Naive thymus-derived CD4-positive, alpha-beta T cell (primary cell): ENCODE measurements around the gene C2orf92. TPM values are rescaled to one million over a fixed set of nuclear protein-coding genes. Genes with fewer than 3 reads are reported as not detected.
A peak's percentile ranks its signal among the peaks of the same experiment; 100 is the strongest.
"Not testable (repeated sequence)": the region's sequence is repeated elsewhere in the genome, so short reads cannot be mapped to it uniquely, and the experiment has no call there.

Experiments used
- ATAC-seq: fragments of 150-1000 bp; cut with Tn5 transposase; 2 replicates; pipeline ENCODE4 v1.10.0; 2021; ENCODE audit warnings: mild to moderate bottlenecking, moderate library complexity
- CTCF ChIA-PET: fragments of 350-600 bp; sonication (Branson Sonifier 250); formaldehyde crosslinking; loops from one replicate; lab custom pipeline; 2021; ENCODE audit warnings: antibody characterized with exemption; lab: Charles Lee
- POLR2A ChIA-PET: fragments of 350-600 bp; sonication (Branson Sonifier 250); formaldehyde crosslinking; loops from one replicate; lab custom pipeline; 2021; ENCODE audit warnings: antibody characterized with exemption, inconsistent platforms; lab: Charles Lee
- DNase-seq, 9 donors: peaks; one replicate each; pipeline versions ENCODE4 v3.0.0 to v3.0.0-alpha.2; 2020 to 2022; ENCODE audit warnings: mixed read lengths in 1 of 9
- H3K27ac ChIP-seq: one replicate; pipeline ENCODE4 v1.7.0; 2013; ENCODE audit warnings: mild to moderate bottlenecking, low read depth, low read length, moderate library complexity
- H3K27me3 ChIP-seq, 2 donors: one replicate each; pipeline ENCODE4 v1.7.0; 2013; ENCODE audit warnings: low read length in 2 of 2, mild to moderate bottlenecking in 2 of 2, moderate library complexity in 2 of 2; ENCODE audit not compliant: control insufficient read depth in 2 of 2, insufficient read depth in 2 of 2
- H3K36me3 ChIP-seq, 3 experiments: 1 replicate in 2 of 3; 2 replicates in 1 of 3; pipeline ENCODE4 v1.7.0; 2013; ENCODE audit warnings: low read length in 3 of 3, mild to moderate bottlenecking in 3 of 3, moderate library complexity in 1 of 3; ENCODE audit not compliant: insufficient read depth in 3 of 3, control insufficient read depth in 2 of 3
- H3K4me1 ChIP-seq, 2 donors: one replicate each; pipeline ENCODE4 v1.7.0; 2013; ENCODE audit warnings: low read length in 2 of 2, mild to moderate bottlenecking in 2 of 2, moderate library complexity in 1 of 2; ENCODE audit not compliant: control insufficient read depth in 2 of 2, insufficient read depth in 2 of 2
- H3K4me3 ChIP-seq: 2 replicates; pipeline ENCODE4 v1.7.0; 2013; ENCODE audit warnings: mild to moderate bottlenecking, low read length
- H3K9me3 ChIP-seq, 3 experiments: 1 replicate in 2 of 3; 2 replicates in 1 of 3; pipeline ENCODE4 v1.7.0; 2013; ENCODE audit warnings: low read length in 3 of 3; ENCODE audit not compliant: control insufficient read depth in 2 of 3
- H3K27ac Mint-ChIP-seq, 9 donors: one replicate each; pipeline ENCODE4 v1.8.0; 2020 to 2022; ENCODE audit warnings: mixed read lengths in 9 of 9, mild to moderate bottlenecking in 8 of 9, moderate library complexity in 5 of 9, inconsistent platforms in 2 of 9
- H3K27me3 Mint-ChIP-seq, 5 donors: one replicate each; pipeline ENCODE4 v1.8.0; 2021 to 2022; ENCODE audit warnings: mixed read lengths in 5 of 5, mild to moderate bottlenecking in 1 of 5
- H3K36me3 Mint-ChIP-seq, 5 donors: one replicate each; pipeline ENCODE4 v1.8.0; 2020 to 2022; ENCODE audit warnings: mixed read lengths in 5 of 5, mild to moderate bottlenecking in 3 of 5, inconsistent platforms in 1 of 5
- H3K4me1 Mint-ChIP-seq, 7 donors: one replicate each; pipeline ENCODE4 v1.8.0; 2020 to 2022; ENCODE audit warnings: mixed read lengths in 7 of 7, mild to moderate bottlenecking in 3 of 7, inconsistent platforms in 1 of 7
- H3K4me3 Mint-ChIP-seq, 10 donors: one replicate each; pipeline ENCODE4 v1.8.0; 2020 to 2022; ENCODE audit warnings: mild to moderate bottlenecking in 10 of 10, mixed read lengths in 10 of 10, moderate library complexity in 6 of 10, inconsistent platforms in 2 of 10
- H3K9me3 Mint-ChIP-seq, 11 donors: one replicate each; pipeline ENCODE4 v1.8.0; 2020 to 2022; ENCODE audit warnings: mixed read lengths in 11 of 11, mild to moderate bottlenecking in 4 of 11, inconsistent platforms in 1 of 11, moderate library complexity in 1 of 11
- intact Hi-C, 2 donors: fragments of 100-400 bp; cut with micrococcal nuclease; formaldehyde crosslinking; loops; one replicate each; pipeline ENCODE4 v1.15.1; 2023
- polyA plus RNA-seq, 2 donors: library from polyadenylated mRNA; unstranded; fragments of 300-500 nt; fragmentation: Illumina TruSeq; gene quantifications; one replicate each; pipeline ENCODE4 v1.2.3, GENCODE V29; 2021
- total RNA-seq, 6 experiments: library from RNA in 5 of 6; stranded (reverse) in 5 of 6; gene quantifications; 1 replicate in 5 of 6; 2 replicates in 1 of 6; pipeline ENCODE4 v1.2.3 and lab custom pipeline; 2021 to 2026

C2orf92 gene
- total and polyA plus RNA-seq, 7 experiments from 2014 or later = 0.66 to 23.4 (median 15.0) TPM

GRCh38 chr2:97712175-97712574 is 42.7 kb downstream of the C2orf92 start:
- Histone ChIP-seq H3K36me3 (peaks cover 0 to 12% (median 0%) of the 10 kb centered on the region in 3 experiments), H3K27ac (peak overlapping the region; percentile 95), H3K4me1 (peaks cover 47 to 56% of the 10 kb centered on the region in 2 donors)
- H3K4me1 Mint-ChIP-seq = peaks cover 53 to 76% (median 62%) of the 10 kb centered on the region in 7 donors
- H3K9me3 ChIP-seq, H3K27me3 Mint-ChIP-seq, H3K27me3 ChIP-seq, H3K4me3 ChIP-seq, ATAC-seq, H3K9me3 Mint-ChIP-seq: not testable (repeated sequence)
- peak overlapping the region; percentile 94 to 100 (median 99) for H3K27ac Mint-ChIP-seq
- intact Hi-C loops = loop anchor here (2.0 to 10.0 kb wide), 7 partner anchors 15 to 1125 kb away; partner anchors contain the start of gene TMEM131 (in 1 of the 2)
- H3K4me3 Mint-ChIP-seq = peak overlapping the region; percentile 77 to 100 (median 94)
- ChIA-PET CTCF (interaction anchor here (0.6 to 7.7 kb wide), 8 partner anchors 8 to 121 kb away, joined by 3 to 43 read pairs (median 3); no protein-coding TSS in a partner anchor), POLR2A (interaction anchor here (0.6 to 3.5 kb wide), 8 partner anchors 13 to 66 kb away, joined by 3 to 23 read pairs (median 9); partner anchors contain the start of genes ACTR1B and COX5B)
- peaks cover 3 to 36% (median 9%) of the 10 kb centered on the region in 5 donors for H3K36me3 Mint-ChIP-seq
- DNase-seq = peak in 1 of 9 donors; percentile 3

- POLR2A ChIA-PET = interaction anchor here (0.9 to 3.5 kb wide), 12 partner anchors 9 to 751 kb away, joined by 3 to 23 read pairs (median 6); partner anchors contain the start of genes ACTR1B and COX5B
- Mint-ChIP-seq H3K4me1 (peaks cover 58 to 82% (median 68%) of the 10 kb centered on the region in 7 donors), H3K9me3 (peaks cover 0 to 2% (median 0%) of the 10 kb centered on the region in 11 donors), H3K4me3 (peak overlapping the region; percentile 86 to 100 (median 94)), H3K27ac (peak overlapping the region; percentile 94 to 100 (median 99)), H3K27me3 (peaks cover 0 to 2% (median 0%) of the 10 kb centered on the region in 5 donors), H3K36me3 (peaks cover 3 to 41% (median 9%) of the 10 kb centered on the region in 5 donors)
- Histone ChIP-seq H3K36me3 (peaks cover 0 to 17% (median 0%) of the 10 kb centered on the region in 3 experiments), H3K4me3 (peak overlapping the region; percentile 94), H3K9me3 (no peaks in the 10 kb centered on the region), H3K27ac (peak overlapping the region; percentile 95), H3K27me3 (no peaks in the 10 kb centered on the region), H3K4me1 (peaks cover 53 to 62% of the 10 kb centered on the region in 2 donors)
- CTCF ChIA-PET = interaction anchor here (0.6 to 7.7 kb wide), 11 partner anchors 8 to 122 kb away, joined by 3 to 43 read pairs (median 4); no protein-coding TSS in a partner anchor
- intact Hi-C loops = loop anchor here (1.0 to 10.0 kb wide), 8 partner anchors 14 to 1125 kb away; partner anchors contain the start of genes ACTR1B (in 1 of the 2) and TMEM131 (in 1 of the 2)
- DNase-seq = peak in 4 of 9 donors; percentile 14 to 73 (median 36)
- peak; percentile 11 for ATAC-seq
Measured at GRCh38 chr2:97712693-97713295, 43.3 kb downstream of the C2orf92 start.

- Histone ChIP-seq H3K27ac (peak within 1 kb of the TSS; percentile 95), H3K27me3 (no peaks in the 10 kb centered on the region), H3K4me1 (peaks cover 57 to 67% of the 10 kb centered on the region in 2 donors), H3K4me3 (peak within 1 kb of the TSS; percentile 94), H3K9me3 (no peaks in the 10 kb centered on the region), H3K36me3 (peaks cover 0 to 18% (median 0%) of the 10 kb centered on the region in 3 experiments)
- peak; percentile 35 to 84 (median 78) for DNase-seq
- POLR2A ChIA-PET = interaction anchor here (0.9 to 3.5 kb wide), 15 partner anchors 9 to 750 kb away, joined by 3 to 23 read pairs (median 6); partner anchors contain the start of genes ACTR1B and COX5B
- Mint-ChIP-seq H3K27me3 (peaks cover 0 to 2% (median 0%) of the 10 kb centered on the region in 5 donors), H3K4me3 (peak within 1 kb of the TSS; percentile 86 to 100 (median 94)), H3K4me1 (peaks cover 63 to 89% (median 75%) of the 10 kb centered on the region in 7 donors), H3K27ac (peak within 1 kb of the TSS; percentile 94 to 100 (median 99)), H3K9me3 (peaks cover 0 to 2% (median 0%) of the 10 kb centered on the region in 11 donors), H3K36me3 (peaks cover 3 to 45% (median 9%) of the 10 kb centered on the region in 5 donors)
- intact Hi-C loops = loop anchor here (1.0 to 10.0 kb wide), 8 partner anchors 13 to 1124 kb away; partner anchors contain the start of genes ACTR1B (in 1 of the 2) and TMEM131 (in 1 of the 2)
- ATAC-seq = peak; percentile 74
- CTCF ChIA-PET = interaction anchor here (0.9 to 7.7 kb wide), 7 partner anchors 10 to 50 kb away, joined by 3 to 43 read pairs (median 5); partner anchors contain the start of gene ACTR1B
Measured at GRCh38 chr2:97713296-97714083, 44.0 kb downstream of the C2orf92 start, which contains the start of gene ZAP70. Gene ZAP70, plus strand, starts transcription at chr2:97713576. Its CDS starts 10,461 bp downstream, at chr2:97724037.

GRCh38 chr2:97714084-97714949 is 44.8 kb downstream of the C2orf92 start:
- H3K36me3 Mint-ChIP-seq = peaks cover 3 to 53% (median 9%) of the 10 kb centered on the region in 5 donors
- peaks cover 70 to 97% (median 84%) of the 10 kb centered on the region in 7 donors for H3K4me1 Mint-ChIP-seq
- H3K9me3 Mint-ChIP-seq = peaks cover 0 to 2% (median 0%) of the 10 kb centered on the region in 11 donors
- CTCF ChIA-PET = interaction anchor here (0.9 to 7.7 kb wide), 6 partner anchors 14 to 123 kb away, joined by 5 to 43 read pairs (median 6); partner anchors contain the start of gene ACTR1B
- peak overlapping the region; percentile 94 to 100 (median 99) for H3K27ac Mint-ChIP-seq
- peak overlapping the region; percentile 86 to 100 (median 94) for H3K4me3 Mint-ChIP-seq
- Histone ChIP-seq H3K36me3 (peaks cover 0 to 18% (median 0%) of the 10 kb centered on the region in 3 experiments), H3K27ac (peak overlapping the region; percentile 95), H3K9me3 (no peaks in the 10 kb centered on the region), H3K4me1 (peaks cover 64 to 74% of the 10 kb centered on the region in 2 donors), H3K4me3 (peak overlapping the region; percentile 94), H3K27me3 (no peaks in the 10 kb centered on the region)
- peaks cover 0 to 2% (median 0%) of the 10 kb centered on the region in 5 donors for H3K27me3 Mint-ChIP-seq
- peak in 2 of 9 donors; percentile 11 to 17 for DNase-seq
- no peak for ATAC-seq
- POLR2A ChIA-PET = interaction anchor here (0.6 to 3.5 kb wide), 11 partner anchors 14 to 243 kb away, joined by 3 to 23 read pairs (median 7); partner anchors contain the start of genes ACTR1B and COX5B
- intact Hi-C loops = loop anchor here (5.0 to 10.0 kb wide), 4 partner anchors 283 to 1123 kb away; partner anchors contain the start of gene TMEM131 (in 1 of the 2)
